ENCODE data around the gene P3H3. TPM values are rescaled to one million over a fixed set of nuclear protein-coding genes. Genes with fewer than 3 reads are reported as not detected.

P3H3 gene
- total and polyA plus RNA-seq, 4 donors, result 0.42 to 1.9 (median 1.6) TPM

DNA sequence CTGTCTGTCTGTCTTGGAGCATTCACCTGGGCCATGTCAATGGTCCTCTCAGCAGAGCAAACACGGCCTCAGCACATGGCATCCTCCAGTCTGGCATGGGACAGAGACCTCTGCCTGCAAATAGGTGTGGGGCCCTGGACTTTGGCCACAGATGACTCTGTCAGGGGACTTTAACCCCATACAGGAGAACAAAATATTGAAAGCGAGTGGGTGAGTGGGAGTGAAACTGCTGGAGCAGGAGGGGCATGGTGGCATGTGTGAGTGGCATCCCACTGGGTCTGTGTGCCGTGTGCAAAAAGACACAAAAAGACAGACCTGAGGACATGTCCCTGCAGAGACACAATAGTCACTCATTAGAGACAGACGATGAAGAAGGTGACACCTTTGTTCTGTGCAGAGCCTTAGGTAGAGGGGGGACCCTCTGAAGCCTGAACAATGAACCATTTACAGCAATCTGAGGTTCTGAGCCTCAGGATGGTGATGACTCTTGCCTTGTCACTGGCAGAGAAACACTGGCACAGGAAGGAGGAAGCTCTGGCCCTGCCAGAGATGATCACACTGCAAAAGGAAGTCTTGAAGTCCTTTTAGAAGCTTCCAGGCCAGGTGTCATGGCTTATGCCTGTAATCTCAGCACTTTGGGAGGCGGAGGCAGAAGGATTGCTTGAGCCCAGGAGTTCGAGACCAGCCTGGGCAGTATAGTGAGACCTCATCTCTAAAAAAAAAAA is 48.3 kb upstream of the P3H3 start:
- Histone ChIP-seq H3K27me3 (ENCODE audit: control insufficient read depth in 4 of 4, insufficient read depth in 4 of 4, low read length in 3 of 4) (no peaks in the 10 kb centered on the region), H3K9me3 (ENCODE audit: control insufficient read depth in 4 of 4, low read length in 3 of 4) (no peaks in the 10 kb centered on the region), H3K4me3 (ENCODE audit: low read depth in 1 of 3, low read length in 3 of 3) (no peak overlapping the region), H3K27ac (ENCODE audit: low read depth in 1 of 2, low read length in 2 of 2) (peak overlapping the region; percentile 50 to 90), H3K4me1 (ENCODE audit: control insufficient read depth in 4 of 4, insufficient read depth in 4 of 4, low read length in 3 of 4) (peaks cover 10 to 63% (median 54%) of the 10 kb centered on the region in 4 donors), H3K9ac (ENCODE audit: low read depth in 1 of 2, low read length in 2 of 2) (no peak overlapping the region), H3K36me3 (ENCODE audit: control insufficient read depth in 4 of 4, insufficient read depth in 3 of 4, low read depth in 1 of 4, low read length in 3 of 4) (peaks cover 0 to 3% (median 0%) of the 10 kb centered on the region in 4 donors)
- DNase-seq (ENCODE audit: low spot score), result no peak
- TF ChIP-seq HNF4A (conservative IDR thresholded peaks at IDR 0.05) (peak; percentile 99 to 100), RXRA (IDR thresholded peaks at IDR 0.05) (peak; percentile 92 to 94), RAD21 (IDR thresholded peaks at IDR 0.05) (peak; percentile 32 to 53), JUND (IDR thresholded peaks at IDR 0.05) (peak; percentile 77 to 79), FOXA1 (IDR thresholded peaks at IDR 0.05) (peak; percentile 48), SP1 (IDR thresholded peaks at IDR 0.05) (peak; percentile 99), TAF1 (conservative IDR thresholded peaks at IDR 0.05) (no peak), GABPA (IDR thresholded peaks at IDR 0.05 in 1 of 2, conservative IDR thresholded peaks at IDR 0.05 in 1 of 2) (peak in 1 of 2 donors; percentile 64), EGR1 (IDR thresholded peaks at IDR 0.05; ENCODE audit: low read depth in 2 of 2) (peak in 1 of 2 donors; percentile 85), FOXA2 (IDR thresholded peaks at IDR 0.05) (peak; percentile 63), HNF4G (IDR thresholded peaks at IDR 0.05) (peak; percentile 99), YY1 (IDR thresholded peaks at IDR 0.05) (peak; percentile 52), NR2F2 (IDR thresholded peaks at IDR 0.05) (peak; percentile 49)
- TF ChIP-seq, protein P1, sequence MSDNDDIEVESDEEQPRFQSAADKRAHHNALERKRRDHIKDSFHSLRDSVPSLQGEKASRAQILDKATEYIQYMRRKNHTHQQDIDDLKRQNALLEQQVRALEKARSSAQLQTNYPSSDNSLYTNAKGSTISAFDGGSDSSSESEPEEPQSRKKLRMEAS (IDR thresholded peaks at IDR 0.05), result peak; percentile 85
- TF ChIP-seq, protein P2, sequence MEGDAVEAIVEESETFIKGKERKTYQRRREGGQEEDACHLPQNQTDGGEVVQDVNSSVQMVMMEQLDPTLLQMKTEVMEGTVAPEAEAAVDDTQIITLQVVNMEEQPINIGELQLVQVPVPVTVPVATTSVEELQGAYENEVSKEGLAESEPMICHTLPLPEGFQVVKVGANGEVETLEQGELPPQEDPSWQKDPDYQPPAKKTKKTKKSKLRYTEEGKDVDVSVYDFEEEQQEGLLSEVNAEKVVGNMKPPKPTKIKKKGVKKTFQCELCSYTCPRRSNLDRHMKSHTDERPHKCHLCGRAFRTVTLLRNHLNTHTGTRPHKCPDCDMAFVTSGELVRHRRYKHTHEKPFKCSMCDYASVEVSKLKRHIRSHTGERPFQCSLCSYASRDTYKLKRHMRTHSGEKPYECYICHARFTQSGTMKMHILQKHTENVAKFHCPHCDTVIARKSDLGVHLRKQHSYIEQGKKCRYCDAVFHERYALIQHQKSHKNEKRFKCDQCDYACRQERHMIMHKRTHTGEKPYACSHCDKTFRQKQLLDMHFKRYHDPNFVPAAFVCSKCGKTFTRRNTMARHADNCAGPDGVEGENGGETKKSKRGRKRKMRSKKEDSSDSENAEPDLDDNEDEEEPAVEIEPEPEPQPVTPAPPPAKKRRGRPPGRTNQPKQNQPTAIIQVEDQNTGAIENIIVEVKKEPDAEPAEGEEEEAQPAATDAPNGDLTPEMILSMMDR (IDR thresholded peaks at IDR 0.05; ENCODE audit: low read depth, low read length, missing input control), result no peak
- TF ChIP-seq, protein P3, sequence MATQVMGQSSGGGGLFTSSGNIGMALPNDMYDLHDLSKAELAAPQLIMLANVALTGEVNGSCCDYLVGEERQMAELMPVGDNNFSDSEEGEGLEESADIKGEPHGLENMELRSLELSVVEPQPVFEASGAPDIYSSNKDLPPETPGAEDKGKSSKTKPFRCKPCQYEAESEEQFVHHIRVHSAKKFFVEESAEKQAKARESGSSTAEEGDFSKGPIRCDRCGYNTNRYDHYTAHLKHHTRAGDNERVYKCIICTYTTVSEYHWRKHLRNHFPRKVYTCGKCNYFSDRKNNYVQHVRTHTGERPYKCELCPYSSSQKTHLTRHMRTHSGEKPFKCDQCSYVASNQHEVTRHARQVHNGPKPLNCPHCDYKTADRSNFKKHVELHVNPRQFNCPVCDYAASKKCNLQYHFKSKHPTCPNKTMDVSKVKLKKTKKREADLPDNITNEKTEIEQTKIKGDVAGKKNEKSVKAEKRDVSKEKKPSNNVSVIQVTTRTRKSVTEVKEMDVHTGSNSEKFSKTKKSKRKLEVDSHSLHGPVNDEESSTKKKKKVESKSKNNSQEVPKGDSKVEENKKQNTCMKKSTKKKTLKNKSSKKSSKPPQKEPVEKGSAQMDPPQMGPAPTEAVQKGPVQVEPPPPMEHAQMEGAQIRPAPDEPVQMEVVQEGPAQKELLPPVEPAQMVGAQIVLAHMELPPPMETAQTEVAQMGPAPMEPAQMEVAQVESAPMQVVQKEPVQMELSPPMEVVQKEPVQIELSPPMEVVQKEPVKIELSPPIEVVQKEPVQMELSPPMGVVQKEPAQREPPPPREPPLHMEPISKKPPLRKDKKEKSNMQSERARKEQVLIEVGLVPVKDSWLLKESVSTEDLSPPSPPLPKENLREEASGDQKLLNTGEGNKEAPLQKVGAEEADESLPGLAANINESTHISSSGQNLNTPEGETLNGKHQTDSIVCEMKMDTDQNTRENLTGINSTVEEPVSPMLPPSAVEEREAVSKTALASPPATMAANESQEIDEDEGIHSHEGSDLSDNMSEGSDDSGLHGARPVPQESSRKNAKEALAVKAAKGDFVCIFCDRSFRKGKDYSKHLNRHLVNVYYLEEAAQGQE (IDR thresholded peaks at IDR 0.05), result peak; percentile 59
- TF ChIP-seq, protein P4, sequence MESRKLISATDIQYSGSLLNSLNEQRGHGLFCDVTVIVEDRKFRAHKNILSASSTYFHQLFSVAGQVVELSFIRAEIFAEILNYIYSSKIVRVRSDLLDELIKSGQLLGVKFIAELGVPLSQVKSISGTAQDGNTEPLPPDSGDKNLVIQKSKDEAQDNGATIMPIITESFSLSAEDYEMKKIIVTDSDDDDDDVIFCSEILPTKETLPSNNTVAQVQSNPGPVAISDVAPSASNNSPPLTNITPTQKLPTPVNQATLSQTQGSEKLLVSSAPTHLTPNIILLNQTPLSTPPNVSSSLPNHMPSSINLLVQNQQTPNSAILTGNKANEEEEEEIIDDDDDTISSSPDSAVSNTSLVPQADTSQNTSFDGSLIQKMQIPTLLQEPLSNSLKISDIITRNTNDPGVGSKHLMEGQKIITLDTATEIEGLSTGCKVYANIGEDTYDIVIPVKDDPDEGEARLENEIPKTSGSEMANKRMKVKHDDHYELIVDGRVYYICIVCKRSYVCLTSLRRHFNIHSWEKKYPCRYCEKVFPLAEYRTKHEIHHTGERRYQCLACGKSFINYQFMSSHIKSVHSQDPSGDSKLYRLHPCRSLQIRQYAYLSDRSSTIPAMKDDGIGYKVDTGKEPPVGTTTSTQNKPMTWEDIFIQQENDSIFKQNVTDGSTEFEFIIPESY (IDR thresholded peaks at IDR 0.05), result peak; percentile 68
- TF ChIP-seq, protein P5, sequence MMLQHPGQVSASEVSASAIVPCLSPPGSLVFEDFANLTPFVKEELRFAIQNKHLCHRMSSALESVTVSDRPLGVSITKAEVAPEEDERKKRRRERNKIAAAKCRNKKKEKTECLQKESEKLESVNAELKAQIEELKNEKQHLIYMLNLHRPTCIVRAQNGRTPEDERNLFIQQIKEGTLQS (IDR thresholded peaks at IDR 0.05), result no peak
- 54% methylated on average over 6 of the region's 6 CpGs for WGBS

Measured in liver (tissue), 9 donors.